HG02588 (cell line): ENCODE measurements around the gene DHRS2.
"Not testable (repeated sequence)": the region's sequence is repeated elsewhere in the genome, so short reads cannot be mapped to it uniquely, and the experiment has no call there.

Source experiments
- ATAC-seq: cut with Tn5 transposase; IDR thresholded peaks from one replicate; pipeline ENCODE4 v1.9.1; 2021; ENCODE audit warnings: mild to moderate bottlenecking, moderate library complexity; ENCODE audit not compliant: unreplicated experiment

The DHRS2 gene

GRCh38 chr14:23631702-23632460 is 4.3 kb upstream of the DHRS2 start:
- ATAC-seq = peak; percentile 65

GRCh38 chr14:23632461-23633159 is 3.6 kb upstream of the DHRS2 start:
- ATAC-seq = no peak

GRCh38 chr14:23633160-23633701 is 2.9 kb upstream of the DHRS2 start:
- ATAC-seq = no peak

- not testable (repeated sequence) for ATAC-seq
These were observed 1.3 kb upstream of the DHRS2 start for GRCh38 chr14:23634698-23635412.

GRCh38 chr14:23637312-23637654 is 1.1 kb downstream of the DHRS2 start:
- ATAC-seq = not testable (repeated sequence)

GRCh38 chr14:23637655-23638413 is 1.7 kb downstream of the DHRS2 start:
- ATAC-seq = not testable (repeated sequence)

- no peak for ATAC-seq
These were observed 2.4 kb downstream of the DHRS2 start for GRCh38 chr14:23638414-23639047.

GRCh38 chr14:23639048-23639890 is 3.1 kb downstream of the DHRS2 start:
- no peak for ATAC-seq

GRCh38 chr14:23639891-23640523 is 3.8 kb downstream of the DHRS2 start:
- no peak for ATAC-seq

- ATAC-seq = no peak
These were observed 4.5 kb downstream of the DHRS2 start for GRCh38 chr14:23640524-23641141.

GRCh38 chr14:23641180-23641914 is 5.2 kb downstream of the DHRS2 start:
- no peak for ATAC-seq

- ATAC-seq = no peak
These were observed 5.9 kb downstream of the DHRS2 start for GRCh38 chr14:23641915-23642588.

- ATAC-seq = no peak
These were observed 7.5 kb downstream of the DHRS2 start for GRCh38 chr14:23643533-23644194.

GRCh38 chr14:23644195-23644918 is 8.2 kb downstream of the DHRS2 start:
- ATAC-seq = no peak

- no peak for ATAC-seq
These were observed 8.8 kb downstream of the DHRS2 start for GRCh38 chr14:23644919-23645336.

GRCh38 chr14:23645504-23645811 is 9.3 kb downstream of the DHRS2 start:
- ATAC-seq = no peak
